Measurements from ENCODE around the gene ARSB. TPM values are rescaled to one million over a fixed set of nuclear protein-coding genes. Genes with fewer than 3 reads are reported as not detected.

Gene ARSB
- total RNA-seq, 1 donor from 2014 or later: 1.8 TPM

DNA sequence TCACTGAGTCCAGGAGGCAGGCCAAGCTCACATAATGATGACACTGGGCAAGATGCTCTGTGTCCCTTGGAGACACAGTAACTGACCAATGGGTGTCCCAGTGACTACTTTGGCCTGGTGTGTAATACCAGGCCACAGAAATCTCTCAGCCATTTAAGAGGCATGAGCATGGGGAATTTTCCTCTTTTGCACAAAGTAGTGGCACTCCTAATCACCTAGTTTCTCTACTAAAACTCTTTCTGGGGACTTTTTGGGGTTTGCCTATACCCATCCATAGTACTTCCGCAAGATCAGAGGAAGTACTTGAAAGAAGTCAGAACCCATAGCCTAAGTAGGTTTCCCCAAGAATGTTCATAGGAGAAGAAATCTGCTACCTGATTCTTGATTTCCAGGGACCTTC is 161.9 kb downstream of the ARSB start:
- TF ChIP-seq, protein P1, sequence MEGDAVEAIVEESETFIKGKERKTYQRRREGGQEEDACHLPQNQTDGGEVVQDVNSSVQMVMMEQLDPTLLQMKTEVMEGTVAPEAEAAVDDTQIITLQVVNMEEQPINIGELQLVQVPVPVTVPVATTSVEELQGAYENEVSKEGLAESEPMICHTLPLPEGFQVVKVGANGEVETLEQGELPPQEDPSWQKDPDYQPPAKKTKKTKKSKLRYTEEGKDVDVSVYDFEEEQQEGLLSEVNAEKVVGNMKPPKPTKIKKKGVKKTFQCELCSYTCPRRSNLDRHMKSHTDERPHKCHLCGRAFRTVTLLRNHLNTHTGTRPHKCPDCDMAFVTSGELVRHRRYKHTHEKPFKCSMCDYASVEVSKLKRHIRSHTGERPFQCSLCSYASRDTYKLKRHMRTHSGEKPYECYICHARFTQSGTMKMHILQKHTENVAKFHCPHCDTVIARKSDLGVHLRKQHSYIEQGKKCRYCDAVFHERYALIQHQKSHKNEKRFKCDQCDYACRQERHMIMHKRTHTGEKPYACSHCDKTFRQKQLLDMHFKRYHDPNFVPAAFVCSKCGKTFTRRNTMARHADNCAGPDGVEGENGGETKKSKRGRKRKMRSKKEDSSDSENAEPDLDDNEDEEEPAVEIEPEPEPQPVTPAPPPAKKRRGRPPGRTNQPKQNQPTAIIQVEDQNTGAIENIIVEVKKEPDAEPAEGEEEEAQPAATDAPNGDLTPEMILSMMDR (IDR thresholded peaks at IDR 0.05; ENCODE audit: insufficient read depth, low read length, severe bottlenecking): no peak
- H3K4me3 ChIP-seq (ENCODE audit: low read depth, low read length): no peak overlapping the region
- DNase-seq (ENCODE audit: low read depth): no peak
- H3K36me3 ChIP-seq (ENCODE audit: control insufficient read depth, insufficient read depth, low read length): no peaks in the 10 kb centered on the region
- H3K27me3 ChIP-seq (ENCODE audit: control insufficient read depth, insufficient read depth, low read length): no peaks in the 10 kb centered on the region
- FAIRE-seq: no peak

DNA sequence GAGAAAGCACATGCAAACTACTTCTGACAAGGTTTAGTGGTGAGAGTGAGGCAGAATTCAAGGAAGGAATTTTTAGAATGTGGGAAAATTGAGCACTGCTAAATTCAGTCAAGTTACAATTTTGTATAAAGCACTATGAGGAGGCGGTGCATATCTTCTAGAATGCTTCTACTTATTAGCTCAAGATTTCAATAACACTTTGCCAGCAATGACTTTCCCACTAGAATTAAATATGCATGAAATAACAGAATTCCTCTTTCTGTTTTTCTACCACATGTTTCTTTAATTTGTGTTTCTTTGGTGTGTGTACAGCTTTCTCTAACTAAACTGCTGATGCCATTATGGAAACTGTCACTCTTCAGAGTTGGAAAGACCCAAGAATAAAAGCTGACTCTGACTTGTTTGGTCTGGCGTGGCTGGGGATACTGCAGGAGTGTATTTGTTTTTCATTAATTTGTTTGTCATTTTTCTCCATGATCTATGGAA is 163.5 kb downstream of the ARSB start:
- FAIRE-seq (no peak), DNase-seq (ENCODE audit: low read depth) (no peak)
- no peaks in the 10 kb centered on the region for H3K36me3 ChIP-seq (ENCODE audit: control insufficient read depth, insufficient read depth, low read length)
- TF ChIP-seq, protein P1 (IDR thresholded peaks at IDR 0.05; ENCODE audit: insufficient read depth, low read length, severe bottlenecking): no peak
- H3K27me3 ChIP-seq (ENCODE audit: control insufficient read depth, insufficient read depth, low read length): no peaks in the 10 kb centered on the region
- no peak overlapping the region for H3K4me3 ChIP-seq (ENCODE audit: low read depth, low read length)

- no peaks in the 10 kb centered on the region for H3K36me3 ChIP-seq (ENCODE audit: control insufficient read depth, insufficient read depth, low read length)
- TF ChIP-seq, protein P1 (IDR thresholded peaks at IDR 0.05; ENCODE audit: insufficient read depth, low read length, severe bottlenecking): no peak
- no peak for FAIRE-seq
- no peaks in the 10 kb centered on the region for H3K27me3 ChIP-seq (ENCODE audit: control insufficient read depth, insufficient read depth, low read length)
- H3K4me3 ChIP-seq (ENCODE audit: low read depth, low read length): no peak overlapping the region
- DNase-seq (ENCODE audit: low read depth): no peak
Measured at GRCh38 chr5:78819707-78820106, 165.4 kb downstream of the ARSB start.

DNA sequence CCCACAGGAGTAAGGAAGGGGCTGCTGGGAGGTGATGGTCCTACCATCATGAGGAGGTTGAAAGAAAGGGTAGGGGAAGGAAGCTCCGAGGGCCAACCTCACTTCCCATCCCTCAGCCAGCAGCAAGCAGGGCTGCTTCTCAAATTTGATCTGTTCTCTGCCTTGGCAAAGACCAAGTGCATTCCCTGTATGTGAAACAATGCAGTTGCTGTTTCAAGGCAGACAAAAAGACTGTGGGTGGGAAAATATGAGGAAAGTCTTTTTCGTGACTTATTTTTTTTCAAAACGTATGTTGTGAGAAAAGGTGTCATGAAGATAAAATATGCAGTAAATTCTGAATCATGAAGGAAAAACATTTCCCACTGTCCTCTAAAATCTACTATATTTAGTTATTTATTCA is 165.9 kb downstream of the ARSB start:
- Histone ChIP-seq H3K36me3 (ENCODE audit: control insufficient read depth, insufficient read depth, low read length) (no peaks in the 10 kb centered on the region), H3K27me3 (ENCODE audit: control insufficient read depth, insufficient read depth, low read length) (no peaks in the 10 kb centered on the region), H3K4me3 (ENCODE audit: low read depth, low read length) (no peak overlapping the region)
- TF ChIP-seq, protein P1 (IDR thresholded peaks at IDR 0.05; ENCODE audit: insufficient read depth, low read length, severe bottlenecking): no peak
- DNase-seq (ENCODE audit: low read depth): no peak
- no peak for FAIRE-seq

GRCh38 chr5:78816143-78816765 is 168.9 kb downstream of the ARSB start:
- TF ChIP-seq, protein P1 (IDR thresholded peaks at IDR 0.05; ENCODE audit: insufficient read depth, low read length, severe bottlenecking): no peak
- Histone ChIP-seq H3K36me3 (ENCODE audit: control insufficient read depth, insufficient read depth, low read length) (no peaks in the 10 kb centered on the region), H3K27me3 (ENCODE audit: control insufficient read depth, insufficient read depth, low read length) (no peaks in the 10 kb centered on the region), H3K4me3 (ENCODE audit: low read depth, low read length) (no peak overlapping the region)
- DNase-seq (ENCODE audit: low read depth) (no peak), FAIRE-seq (no peak)
